HG02623 (cell line): Measurements from ENCODE around the gene CCL22.
"Not testable (repeated sequence)": the region's sequence is repeated elsewhere in the genome, so short reads cannot be mapped to it uniquely, and the experiment has no call there.

Source experiments
- ATAC-seq: cut with Tn5 transposase; IDR thresholded peaks from one replicate; pipeline ENCODE4 v1.9.1; 2021; ENCODE audit warnings: moderate library complexity; ENCODE audit not compliant: unreplicated experiment

CCL22 gene

GRCh38 chr16:57391300-57391699 is 32.7 kb downstream of the CCL22 start:
- no peak for ATAC-seq

DNA sequence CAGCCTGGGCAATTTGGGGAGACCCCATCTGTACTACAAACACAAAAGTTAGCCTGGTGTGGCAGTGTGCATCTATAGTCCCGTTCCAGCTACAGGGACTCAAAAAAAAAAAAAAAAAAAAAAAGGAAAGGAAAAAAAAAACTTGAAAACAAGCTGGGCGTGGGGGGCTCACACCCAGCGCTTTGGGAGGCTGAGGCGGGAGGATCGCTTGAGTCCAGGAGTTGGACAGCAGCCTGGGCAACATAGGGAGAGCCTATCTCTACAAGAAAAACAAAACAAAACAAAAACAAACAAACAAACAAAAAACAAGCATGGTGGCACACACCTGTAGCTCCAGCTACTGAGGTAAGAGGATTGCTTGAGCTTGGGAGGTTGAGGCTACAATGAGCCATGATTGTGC is 33.1 kb downstream of the CCL22 start:
- ATAC-seq: no peak

DNA sequence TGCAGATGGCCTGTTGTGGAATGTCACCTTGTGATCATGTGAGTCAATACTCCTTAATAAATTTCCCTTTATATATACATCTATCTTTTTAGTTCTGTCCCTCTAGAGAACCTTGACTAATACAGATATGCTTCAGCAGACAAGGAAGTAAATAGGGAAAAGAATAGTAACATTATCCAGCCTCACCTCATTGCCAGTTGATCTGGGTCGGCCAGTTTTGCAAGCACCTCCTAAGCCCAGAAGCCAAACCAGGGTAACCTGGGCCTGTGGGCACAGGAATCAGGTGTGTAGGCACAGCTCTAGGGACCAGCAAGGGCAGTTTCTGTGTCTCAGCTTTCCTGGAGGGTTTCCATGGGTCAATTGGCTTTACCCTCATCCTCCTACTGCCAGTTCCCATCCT is 34.1 kb downstream of the CCL22 start:
- no peak for ATAC-seq

DNA sequence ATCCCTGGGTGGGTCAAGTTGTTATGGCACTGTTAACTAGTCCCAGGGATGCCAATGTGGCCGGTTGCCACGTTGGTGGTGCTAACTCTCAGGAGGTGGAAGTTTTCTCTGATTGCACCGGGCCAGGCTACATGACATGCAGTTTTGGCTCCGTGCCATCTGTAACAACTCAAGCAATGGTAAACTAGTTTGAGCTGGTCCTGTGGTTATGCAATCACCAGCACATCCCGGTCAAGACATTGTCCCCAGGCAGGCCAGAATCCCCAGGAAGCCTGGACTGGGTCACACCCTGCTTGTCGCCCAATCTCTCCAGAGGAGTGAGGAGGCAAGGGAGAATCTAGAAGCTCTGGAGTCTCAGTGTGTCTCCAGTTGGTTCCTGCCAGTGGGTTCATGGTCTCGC is 35.9 kb downstream of the CCL22 start:
- no peak for ATAC-seq

DNA sequence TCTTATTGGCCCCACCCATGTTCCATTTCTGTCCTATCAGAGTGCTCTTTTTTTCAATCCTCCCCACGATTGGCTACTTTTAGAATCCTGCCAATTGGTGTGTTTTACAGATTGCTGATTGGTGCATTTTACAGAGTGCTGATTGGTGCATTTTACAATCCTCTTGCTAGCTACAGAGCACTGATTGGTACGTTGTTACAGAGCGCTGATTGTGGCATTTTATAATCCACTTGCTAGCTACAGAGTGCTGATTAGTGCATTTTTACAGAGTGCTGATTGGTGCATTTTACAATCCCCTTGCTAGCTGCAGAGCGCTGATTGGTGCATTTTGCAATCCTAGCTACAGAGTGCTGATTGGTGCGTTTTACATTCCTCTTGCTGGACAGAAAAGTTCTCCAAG is 36.4 kb downstream of the CCL22 start:
- no peak for ATAC-seq

GRCh38 chr16:57396786-57397185 is 38.2 kb downstream of the CCL22 start:
- ATAC-seq: no peak

GRCh38 chr16:57397493-57397892 is 38.9 kb downstream of the CCL22 start:
- not testable (repeated sequence) for ATAC-seq

- no peak for ATAC-seq
Measured at GRCh38 chr16:57401943-57402640, 43.5 kb downstream of the CCL22 start.

DNA sequence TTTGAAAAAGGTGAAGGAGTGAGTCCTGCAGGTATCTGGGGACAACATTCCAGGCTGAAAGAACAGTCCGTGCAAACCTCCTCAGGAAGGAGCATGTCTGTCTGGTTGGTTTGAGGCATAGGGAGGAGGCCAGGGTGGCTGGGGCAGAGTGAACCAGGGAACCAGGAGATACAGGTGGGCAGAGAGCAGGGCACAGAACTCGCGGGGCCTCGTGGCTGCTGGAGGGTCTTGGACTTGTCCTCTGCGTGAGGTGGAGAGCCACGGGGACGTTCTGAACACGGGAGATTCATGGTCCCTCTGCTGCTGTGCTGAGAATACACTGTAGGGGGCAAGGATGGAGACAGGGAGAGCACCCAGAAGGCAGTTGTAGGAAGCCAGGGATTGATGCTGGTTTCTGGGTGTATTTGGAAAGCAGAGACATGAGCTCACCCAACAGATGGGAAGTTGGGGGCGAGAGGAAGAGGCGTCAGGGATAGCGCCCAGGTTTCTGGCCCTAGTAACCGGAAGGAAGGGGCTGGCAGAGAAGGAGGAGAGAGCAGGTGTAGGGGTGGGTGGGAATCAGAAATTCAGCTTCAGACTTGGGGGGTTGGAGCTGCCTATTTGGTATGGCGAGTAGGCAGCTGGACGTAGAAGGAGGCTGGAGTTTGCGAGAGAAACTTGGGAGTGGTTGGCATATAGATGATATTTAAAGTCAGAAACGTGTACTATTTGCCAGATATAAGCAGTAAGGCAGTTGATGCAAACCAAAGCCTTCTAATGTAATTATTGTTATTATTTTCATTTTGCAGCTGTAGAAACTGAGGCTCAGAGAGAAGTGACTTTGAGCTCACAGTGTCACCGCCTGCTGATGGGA is 45.6 kb downstream of the CCL22 start, which contains the start of gene CCL17:
CCL17 (plus strand) TSS at position 803 of the 853 bp plus-strand sequence. CDS start 9,166 bp downstream, outside the sequence.
- no peak for ATAC-seq

GRCh38 chr16:57405097-57405496 is 46.5 kb downstream of the CCL22 start:
- no peak for ATAC-seq

GRCh38 chr16:57406881-57407280 is 48.3 kb downstream of the CCL22 start:
- no peak for ATAC-seq

DNA sequence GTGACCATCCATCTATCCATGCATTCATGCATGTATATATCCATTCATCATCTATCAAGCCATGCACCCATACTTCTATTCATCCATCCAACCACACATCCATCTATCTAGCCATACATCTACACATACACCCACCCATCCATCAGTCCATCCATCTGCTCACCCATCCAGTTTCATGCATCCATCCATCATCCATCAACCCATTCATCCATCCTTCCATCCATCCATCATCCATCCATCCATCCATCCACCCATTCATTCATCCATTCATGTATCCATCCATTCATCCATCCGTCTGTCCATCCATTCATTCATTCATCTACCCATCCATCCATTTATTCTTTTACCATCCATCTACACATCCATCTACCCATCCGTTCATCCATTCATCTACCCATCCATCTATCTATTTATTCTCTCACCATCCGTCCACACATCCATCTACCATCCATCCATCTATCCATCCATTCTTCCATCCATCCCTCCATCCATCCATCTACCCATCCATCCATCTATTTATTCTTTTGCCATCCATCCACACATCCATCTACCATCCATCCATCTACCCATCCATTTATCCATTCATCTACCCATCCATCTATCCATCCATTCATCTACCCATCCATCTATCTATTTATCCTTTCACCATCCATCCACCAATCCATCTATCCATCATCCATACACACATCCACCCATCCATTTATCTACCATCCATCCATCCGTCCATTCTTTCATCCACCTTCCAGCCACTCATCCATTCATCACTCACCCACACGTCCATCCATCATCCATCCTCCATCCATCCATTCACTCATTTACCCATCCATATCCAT is 49.2 kb downstream of the CCL22 start:
- ATAC-seq: no peak

GRCh38 chr16:57409065-57409464 is 50.5 kb downstream of the CCL22 start:
- ATAC-seq: no peak

DNA sequence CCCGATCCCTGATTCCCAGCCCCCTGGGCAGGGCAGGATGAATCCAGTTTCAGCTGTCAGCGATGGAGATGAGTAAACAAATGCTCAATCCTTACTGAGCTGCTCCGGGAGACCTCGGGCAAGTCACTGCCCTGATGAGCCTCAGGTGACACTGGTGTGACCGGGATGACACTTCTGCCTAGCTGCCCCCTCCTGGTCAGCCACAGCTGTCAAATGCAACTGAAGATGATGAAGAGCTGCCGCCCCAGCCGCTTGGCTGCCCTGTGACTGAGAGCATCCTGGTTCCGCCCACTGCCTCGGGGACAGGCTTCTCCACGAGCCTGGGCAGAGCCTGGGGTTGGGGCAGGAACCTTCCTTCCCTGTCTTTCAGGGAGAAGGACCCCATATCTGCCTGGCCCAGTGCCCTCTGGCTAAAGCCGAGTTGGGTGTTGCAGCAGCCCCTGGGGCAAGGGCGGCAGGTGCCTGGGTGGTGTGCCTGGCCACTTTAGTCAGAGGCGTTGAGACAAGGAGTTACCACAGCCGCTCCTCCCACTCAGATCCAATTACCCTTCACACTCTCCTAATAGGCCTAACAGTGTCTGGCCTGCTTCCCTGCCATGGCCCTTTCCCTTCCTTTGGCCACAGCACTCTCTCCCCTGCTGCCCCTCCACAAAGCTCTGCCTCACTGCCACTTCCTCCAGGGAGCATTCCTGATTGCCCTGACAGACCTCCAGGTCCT is 51.4 kb downstream of the CCL22 start:
- no peak for ATAC-seq

GRCh38 chr16:57411362-57411976 is 52.9 kb downstream of the CCL22 start:
- no peak for ATAC-seq

DNA sequence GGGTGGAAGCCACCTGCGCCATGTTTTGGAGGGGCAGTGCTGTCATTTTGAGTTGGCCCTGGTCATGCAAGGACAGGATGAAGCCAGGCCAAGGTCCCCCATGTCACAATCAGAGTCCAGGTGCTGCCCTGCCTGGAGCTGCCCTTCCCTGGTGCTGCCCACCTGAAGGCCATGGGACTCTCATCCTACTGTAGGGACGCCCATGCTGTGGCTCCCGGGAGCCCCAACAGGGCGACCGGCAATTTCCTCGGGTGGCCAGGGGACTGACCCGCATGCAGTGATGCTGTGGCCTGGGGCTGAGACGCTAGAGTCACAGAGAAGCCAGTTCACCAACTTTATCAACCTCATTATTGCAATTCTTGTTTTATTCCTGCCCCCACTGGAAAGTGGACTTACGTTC is 54.0 kb downstream of the CCL22 start:
- no peak for ATAC-seq

DNA sequence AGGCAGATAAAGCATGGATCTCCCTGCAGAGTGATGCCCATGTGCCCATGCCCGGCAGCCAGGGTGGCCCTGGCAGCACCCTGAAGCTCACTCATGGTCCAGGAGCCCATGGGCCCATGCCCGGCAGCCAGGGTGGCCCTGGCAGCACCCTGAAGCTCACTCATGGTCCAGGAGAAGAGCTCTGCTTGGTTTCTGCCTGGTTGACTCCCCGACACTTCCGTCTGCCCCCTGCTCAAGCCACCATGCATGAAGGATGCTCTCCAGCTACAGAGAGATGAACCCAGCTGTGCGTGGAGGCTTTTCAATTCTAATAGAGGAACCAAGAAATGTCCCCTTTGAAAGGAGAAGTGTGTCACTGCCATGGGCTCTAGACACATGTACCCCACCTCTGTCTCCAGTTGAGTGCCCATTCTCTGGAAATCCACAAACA is 54.7 kb downstream of the CCL22 start:
- peak; percentile 61 for ATAC-seq

GRCh38 chr16:57413733-57414132 is 55.1 kb downstream of the CCL22 start:
- ATAC-seq: no peak
